Bronchial epithelial cell (primary cell): ENCODE data around the gene PARP8. TPM values are rescaled to one million over a fixed set of nuclear protein-coding genes. Genes with fewer than 3 reads are reported as not detected.

ENCODE experiments used
- DNase-seq: peaks from one replicate; pipeline ENCODE4 v3.0.0-alpha.2; 2010; ENCODE audit warnings: low read depth
- FAIRE-seq: peaks from 2 replicates; lab custom pipeline; 2011; peaks lifted over from hg19 to GRCh38; lab: Jason Lieb, UNC
- H3K27me3 ChIP-seq: 2 replicates; pipeline ENCODE4 v1.5.1; 2011; ENCODE audit warnings: low read length; ENCODE audit not compliant: control insufficient read depth, insufficient read depth
- H3K36me3 ChIP-seq: 2 replicates; pipeline ENCODE4 v1.5.1; 2011; ENCODE audit warnings: low read length; ENCODE audit not compliant: control insufficient read depth, insufficient read depth
- H3K4me3 ChIP-seq: 2 replicates; pipeline ENCODE4 v1.5.1; 2011; ENCODE audit warnings: mild to moderate bottlenecking, low read depth, low read length, control low read depth
- CTCF ChIP-seq: IDR thresholded peaks from 2 replicates; pipeline ENCODE4 v1.5.1; 2011; ENCODE audit warnings: mild to moderate bottlenecking, moderate library complexity, low read length, control low read depth, inconsistent platforms; ENCODE audit not compliant: insufficient read depth, severe bottlenecking
- total RNA-seq: library from RNA; depleted of rRNA; stranded (reverse); fragments of >200 nt; gene quantifications from 2 replicates; pipeline ENCODE4 v1.2.1, GENCODE V29; 2014

The PARP8 gene
- total RNA-seq, 1 donor from 2014 or later, result 14.5 TPM

DNA sequence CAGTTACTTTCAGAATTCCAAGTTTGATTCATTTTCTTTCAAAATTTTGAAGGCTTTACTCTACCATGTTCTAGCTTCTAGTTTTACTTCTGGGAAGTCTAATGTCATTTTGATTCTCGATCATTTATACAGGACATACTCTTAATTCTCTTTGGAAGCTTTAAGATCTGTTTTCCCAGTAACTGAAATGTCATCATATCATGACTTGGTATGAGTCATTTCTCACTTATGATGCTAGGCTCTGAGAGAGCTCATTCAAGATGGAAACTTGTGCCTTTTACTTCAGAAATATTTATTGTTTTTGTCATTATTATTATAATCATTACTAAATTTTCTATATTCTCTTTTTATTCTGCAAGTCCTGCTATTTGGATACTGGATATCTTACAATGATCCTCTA is 222.3 kb downstream of the PARP8 start:
- H3K4me3 ChIP-seq, result no peak overlapping the region
- DNase-seq, result peak; percentile 21
- FAIRE-seq, result no peak
- no peaks in the 10 kb centered on the region for H3K36me3 ChIP-seq
- no peaks in the 10 kb centered on the region for H3K27me3 ChIP-seq
- TF ChIP-seq CTCF, result no peak

GRCh38 chr5:50889790-50890189 is 223.4 kb downstream of the PARP8 start:
- Histone ChIP-seq H3K4me3 (no peak overlapping the region), H3K36me3 (no peaks in the 10 kb centered on the region), H3K27me3 (no peaks in the 10 kb centered on the region)
- no peak for TF ChIP-seq CTCF
- FAIRE-seq (no peak), DNase-seq (no peak)

Other genes starting within 250 kb of the PARP8 start
- gene EMB, start 225.3 kb upstream of the PARP8 start, total RNA-seq, result 40.0 and 40.8 TPM in 2 replicates